Dermis microvascular lymphatic vessel endothelial cell (primary cell): ENCODE results near the gene DLGAP3. TPM values are rescaled to one million over a fixed set of nuclear protein-coding genes. Genes with fewer than 3 reads are reported as not detected.
"Not testable (repeated sequence)": the region's sequence is repeated elsewhere in the genome, so short reads cannot be mapped to it uniquely, and the experiment has no call there.

Experiments
- DNase-seq, 2 donors: peaks; one replicate each; pipeline versions ENCODE4 v3.0.0 to v3.0.0-alpha.2; 2010; ENCODE audit warnings: low read depth in 2 of 2
- total RNA-seq: library from RNA; depleted of rRNA; stranded (reverse); fragments of >200 nt; gene quantifications from 2 replicates; pipeline ENCODE4 v1.2.1, GENCODE V29; 2014

DLGAP3 gene, protein sequence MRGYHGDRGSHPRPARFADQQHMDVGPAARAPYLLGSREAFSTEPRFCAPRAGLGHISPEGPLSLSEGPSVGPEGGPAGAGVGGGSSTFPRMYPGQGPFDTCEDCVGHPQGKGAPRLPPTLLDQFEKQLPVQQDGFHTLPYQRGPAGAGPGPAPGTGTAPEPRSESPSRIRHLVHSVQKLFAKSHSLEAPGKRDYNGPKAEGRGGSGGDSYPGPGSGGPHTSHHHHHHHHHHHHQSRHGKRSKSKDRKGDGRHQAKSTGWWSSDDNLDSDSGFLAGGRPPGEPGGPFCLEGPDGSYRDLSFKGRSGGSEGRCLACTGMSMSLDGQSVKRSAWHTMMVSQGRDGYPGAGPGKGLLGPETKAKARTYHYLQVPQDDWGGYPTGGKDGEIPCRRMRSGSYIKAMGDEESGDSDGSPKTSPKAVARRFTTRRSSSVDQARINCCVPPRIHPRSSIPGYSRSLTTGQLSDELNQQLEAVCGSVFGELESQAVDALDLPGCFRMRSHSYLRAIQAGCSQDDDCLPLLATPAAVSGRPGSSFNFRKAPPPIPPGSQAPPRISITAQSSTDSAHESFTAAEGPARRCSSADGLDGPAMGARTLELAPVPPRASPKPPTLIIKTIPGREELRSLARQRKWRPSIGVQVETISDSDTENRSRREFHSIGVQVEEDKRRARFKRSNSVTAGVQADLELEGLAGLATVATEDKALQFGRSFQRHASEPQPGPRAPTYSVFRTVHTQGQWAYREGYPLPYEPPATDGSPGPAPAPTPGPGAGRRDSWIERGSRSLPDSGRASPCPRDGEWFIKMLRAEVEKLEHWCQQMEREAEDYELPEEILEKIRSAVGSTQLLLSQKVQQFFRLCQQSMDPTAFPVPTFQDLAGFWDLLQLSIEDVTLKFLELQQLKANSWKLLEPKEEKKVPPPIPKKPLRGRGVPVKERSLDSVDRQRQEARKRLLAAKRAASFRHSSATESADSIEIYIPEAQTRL
- under 0.01 TPM in 2 replicates for total RNA-seq

DNA sequence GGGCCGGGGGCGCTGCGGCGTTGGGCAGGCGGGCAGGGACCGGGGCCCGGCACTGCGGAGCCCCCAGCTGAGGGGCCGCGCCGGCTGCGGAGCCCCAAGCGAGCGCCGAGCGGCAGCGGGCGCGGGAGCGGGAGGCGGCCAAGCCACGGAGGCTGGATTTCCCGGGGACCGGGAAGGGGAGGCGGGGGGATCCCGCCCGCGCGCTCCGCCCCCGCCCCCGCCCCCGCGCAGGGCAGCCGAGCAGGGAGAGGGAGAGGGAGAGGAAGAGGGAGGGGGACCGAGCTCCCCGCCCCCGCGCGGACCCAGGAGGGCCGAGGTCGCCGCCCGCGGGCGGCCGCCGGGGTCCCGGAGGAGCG is at the start of gene DLGAP3:
Gene DLGAP3, minus strand, starts transcription at position 154 of the 356 bp plus-strand sequence. CDS start 24,267 bp downstream, outside the sequence.
- no peak for DNase-seq

DNA sequence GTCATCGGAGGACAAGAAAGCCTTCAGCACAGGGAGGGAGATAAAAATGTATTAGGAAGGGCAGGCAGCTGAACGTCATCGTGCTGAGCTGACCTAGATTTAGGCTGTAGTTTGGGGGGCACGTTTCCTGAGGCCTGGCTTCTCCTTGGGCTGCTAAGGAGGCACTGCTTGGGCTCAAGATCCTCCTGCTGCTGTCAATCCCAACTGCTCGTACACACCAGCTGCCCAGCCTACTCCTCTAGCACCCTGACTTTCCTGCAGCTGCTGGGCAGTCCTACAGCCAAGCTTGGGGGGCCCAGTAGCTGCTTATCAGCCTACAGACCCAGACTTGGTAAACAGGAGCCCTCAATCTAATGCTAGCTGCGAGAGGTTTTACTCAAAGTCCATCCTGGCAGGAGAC is 49.5 kb upstream of the DLGAP3 start:
- DNase-seq = no peak

DNA sequence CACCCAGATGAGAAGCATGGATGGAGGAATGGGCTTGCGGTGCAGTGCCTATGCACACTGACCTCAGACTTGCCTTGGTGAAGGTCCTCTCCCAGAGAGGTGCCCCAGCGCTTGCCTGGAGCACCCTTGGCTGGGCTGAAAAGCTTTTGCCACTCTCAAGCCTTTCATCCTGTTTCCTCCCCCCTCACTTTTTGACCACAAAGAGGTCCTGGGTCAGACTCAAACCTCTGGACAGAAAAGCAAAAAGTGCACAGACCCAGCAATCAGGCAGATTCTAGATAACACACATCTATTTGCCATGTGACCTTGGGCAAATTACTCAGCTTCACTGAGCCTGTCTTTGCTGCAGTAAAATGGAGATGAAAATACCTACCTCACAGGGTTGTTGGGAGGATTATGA is 48.4 kb upstream of the DLGAP3 start:
- no peak for DNase-seq

DNA sequence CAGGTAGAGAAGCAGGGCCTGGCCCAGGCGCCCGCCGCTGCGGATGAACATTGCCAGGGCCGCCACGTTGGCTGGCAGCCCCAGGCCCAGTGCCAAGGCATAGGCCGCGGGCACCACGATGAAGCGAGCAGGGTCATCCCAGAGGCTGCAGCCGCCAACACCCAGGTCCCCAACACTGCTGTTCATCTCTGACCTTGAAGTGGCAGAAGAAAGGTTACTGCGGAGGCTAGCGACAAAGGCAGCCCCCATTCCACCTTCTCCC is 47.7 kb upstream of the DLGAP3 start:
- no peak for DNase-seq

DNA sequence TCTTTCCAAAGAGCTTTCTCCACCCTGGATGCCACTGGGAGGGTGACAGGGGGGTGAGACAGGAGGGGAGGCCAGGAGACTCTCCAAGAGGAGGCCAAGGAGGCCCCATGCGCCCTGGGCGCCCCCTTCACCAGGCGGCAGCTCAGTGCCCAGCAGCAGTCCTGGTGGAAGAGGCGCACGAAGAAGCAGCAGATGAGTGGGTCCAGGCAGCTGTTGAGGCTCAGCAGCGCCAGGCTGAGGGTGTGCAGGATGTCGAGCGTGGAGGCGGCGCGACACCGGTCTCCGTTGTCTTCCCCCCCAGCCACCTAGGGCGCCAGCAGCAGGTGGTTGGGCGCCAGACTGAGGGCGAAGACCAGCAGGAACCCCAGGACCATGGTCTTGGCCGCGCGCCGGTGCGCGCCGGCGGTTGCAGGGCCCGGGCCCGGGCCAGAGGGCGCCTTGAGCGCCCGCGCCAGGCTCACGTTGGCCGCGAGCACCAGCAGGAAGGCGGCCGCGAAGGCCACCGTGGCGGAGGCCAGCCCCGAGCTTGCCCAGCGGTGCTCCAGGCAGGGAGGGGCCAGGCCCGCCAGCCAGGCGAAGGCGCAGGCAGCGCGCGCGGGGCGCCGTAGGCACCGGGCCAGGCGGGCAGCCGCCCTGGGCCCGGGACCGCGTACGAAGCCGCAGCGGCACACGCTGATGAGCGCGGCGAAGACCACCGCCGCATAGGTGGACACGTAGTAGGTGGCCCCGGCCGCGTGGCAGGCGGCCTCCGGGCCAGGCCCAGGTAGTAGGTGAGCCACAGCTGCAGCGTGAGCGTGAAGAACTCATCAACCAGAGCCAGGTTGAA is 47.1 kb upstream of the DLGAP3 start:
- DNase-seq = no peak

DNA sequence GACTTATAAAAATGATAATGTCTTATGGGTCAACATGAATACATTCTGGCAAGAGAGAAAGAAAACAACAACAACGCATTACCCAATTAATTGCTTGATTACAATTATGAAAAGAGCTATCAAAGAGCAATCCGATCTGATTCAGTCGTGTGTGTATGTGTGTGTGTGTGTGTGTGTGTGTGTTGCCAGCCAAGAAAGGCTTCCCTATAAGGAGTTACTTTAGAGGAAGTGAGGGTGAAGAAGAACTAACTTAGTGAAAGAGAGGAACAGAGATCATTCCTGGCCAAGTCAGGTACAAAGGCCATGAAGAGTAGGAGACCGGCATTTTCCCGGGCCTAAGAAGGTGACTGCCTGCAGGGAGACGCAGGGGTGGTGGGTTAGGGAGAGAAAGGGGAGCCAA is 46.3 kb upstream of the DLGAP3 start:
- no peak for DNase-seq

DNA sequence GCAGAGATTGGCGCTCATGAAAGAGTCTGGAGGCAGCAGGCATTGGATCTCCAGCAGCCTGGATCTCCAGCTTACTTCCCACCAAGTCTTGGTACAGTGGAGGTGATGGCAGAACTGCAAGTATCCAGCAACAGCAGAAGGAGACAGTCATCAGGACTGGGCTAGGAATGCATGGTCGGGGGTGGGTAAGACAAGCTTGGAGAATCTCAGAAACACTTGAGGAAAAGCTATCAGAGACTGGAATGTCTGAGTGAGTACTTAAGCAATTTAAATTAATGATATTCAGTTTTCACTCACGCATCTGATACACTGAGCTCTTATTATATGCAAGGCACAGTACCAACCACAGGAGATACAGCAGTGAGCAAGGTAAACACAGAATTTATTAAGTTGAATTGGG is 45.9 kb upstream of the DLGAP3 start:
- no peak for DNase-seq

DNA sequence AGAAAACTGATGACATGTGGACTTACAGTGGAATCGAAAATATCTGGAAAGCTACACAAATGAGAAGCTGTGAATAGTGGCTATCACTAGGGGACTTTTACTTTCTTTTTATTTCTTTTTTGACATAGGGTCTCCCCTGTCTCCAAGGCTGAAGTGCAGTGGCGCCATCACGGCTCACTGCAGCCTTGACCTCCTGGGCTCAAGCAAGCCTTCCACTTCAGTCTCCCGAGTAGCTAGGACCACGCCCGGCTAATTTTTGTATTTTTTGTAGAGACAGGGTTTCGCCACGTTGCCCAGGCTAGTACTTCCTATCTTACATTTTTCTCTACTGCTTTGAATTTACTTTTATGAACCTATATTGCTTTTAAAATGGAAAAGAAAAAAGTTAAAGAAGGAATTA is 45.2 kb upstream of the DLGAP3 start:
- no peak for DNase-seq

DNA sequence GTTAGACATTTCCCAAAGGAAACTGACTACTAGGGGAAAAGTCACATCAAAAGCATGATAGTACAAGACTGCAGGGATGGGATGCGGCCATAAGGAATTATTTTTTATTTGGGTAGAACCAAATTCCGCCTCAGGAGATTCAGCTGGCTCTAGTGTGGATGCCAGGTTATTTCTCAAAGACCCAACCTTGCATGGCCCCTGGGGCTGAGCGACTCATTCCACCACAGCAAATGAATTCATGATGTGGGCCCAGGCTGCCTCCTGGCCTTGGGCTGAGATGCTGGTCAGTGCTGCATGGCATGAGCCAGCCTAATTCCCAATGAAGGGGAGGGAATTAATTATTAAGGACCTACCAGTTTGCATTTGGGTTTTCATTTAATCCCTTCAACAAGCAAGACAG is 43.9 kb upstream of the DLGAP3 start:
- DNase-seq = no peak

DNA sequence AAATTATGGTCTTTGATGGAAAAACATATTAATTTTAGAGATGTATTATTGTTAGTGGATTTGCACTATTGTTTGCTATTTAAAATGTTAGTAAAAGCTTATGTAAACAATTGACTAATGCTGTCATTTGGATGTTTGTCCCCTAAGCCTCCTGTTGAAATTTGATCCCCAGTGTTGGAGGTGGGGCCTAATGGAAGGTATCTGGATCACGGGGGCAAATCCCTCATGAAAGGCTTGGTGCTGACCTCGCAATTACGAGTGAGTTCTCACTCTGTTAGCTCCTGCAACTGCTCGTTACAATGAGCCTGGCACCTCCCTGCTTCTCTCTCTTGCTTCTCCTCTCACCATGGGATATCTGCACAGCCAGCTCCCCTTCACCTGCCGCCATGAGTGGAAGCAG is 41.4 kb upstream of the DLGAP3 start:
- DNase-seq = no peak

DNA sequence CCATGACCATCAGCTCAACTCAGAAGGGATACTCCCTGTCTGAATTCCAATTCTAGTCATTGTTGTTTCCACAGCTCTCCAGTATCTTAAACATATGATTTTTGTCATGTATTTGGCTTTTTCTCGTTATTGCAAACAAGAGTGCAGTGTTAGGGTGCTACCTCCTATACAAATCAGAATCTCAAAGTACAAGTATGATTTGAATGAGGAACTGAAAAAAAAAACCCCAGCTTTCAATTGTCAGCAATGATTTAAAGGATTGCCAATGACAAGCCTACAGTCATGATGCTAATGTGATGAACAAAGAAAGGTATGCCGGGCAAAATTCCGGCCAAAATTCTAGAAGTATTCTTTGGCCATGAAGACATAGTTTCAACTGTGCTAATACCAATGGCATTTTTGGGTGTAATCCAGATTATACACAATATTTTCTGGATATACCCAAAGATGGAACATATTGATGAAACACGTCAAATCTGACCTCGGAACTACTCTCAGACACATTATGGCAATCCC is 40.8 kb upstream of the DLGAP3 start:
- DNase-seq = no peak

DNA sequence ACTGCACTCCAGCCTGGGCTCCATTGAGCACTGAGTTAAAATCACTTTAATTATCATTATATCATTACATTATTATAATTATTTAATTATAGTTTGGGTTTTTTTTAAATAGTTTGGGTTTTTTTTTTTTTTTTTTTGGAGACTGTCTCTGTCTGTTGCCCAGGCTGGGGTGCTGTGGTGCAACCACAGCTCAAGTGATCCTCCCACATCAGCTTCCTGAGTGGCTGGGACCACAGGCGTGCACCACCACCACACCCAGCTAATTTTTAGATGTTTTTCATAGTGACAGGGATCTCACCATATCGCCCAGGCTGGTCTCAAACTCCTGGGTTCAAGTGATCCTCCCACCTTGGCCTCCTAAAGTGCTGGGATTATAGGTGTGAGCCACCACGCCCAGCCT is 38.8 kb upstream of the DLGAP3 start:
- DNase-seq = not testable (repeated sequence)

DNA sequence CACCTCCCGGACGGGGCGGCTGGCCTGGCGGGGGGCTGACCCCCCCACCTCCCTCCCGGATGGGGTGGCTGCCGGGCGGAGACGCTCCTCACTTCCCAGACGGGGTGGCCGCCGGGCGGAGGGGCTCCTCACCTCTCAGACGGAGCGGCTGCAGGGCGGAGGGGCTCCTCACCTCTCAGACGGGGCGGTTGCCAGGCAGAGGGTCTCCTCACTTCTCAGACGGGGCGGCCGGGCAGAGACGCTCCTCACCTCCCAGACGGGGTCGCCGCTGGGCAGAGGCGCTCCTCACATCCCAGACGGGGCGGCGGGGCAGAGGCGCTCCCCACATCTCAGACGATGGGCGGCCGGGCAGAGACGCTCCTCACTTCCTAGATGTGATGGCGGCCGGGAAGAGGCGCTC is 38.2 kb upstream of the DLGAP3 start:
- not testable (repeated sequence) for DNase-seq

DNA sequence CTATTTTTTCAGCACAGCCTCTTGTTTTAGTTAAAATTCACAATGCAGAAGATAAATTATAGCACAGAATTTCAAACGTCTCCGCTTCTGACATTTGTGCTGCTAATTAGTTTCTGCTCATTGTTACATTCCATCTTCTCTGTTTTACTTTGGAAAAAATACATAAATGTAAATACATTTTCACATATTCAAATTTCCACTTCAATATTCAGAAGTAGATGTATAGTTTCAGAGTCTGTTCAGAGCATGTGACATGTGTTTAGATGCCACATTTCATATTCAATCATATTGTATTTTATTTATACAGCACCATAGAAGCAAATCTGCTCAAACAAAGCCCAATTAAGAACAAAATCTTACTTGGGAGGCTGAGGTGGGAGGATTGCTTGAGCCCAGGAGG is 36.1 kb upstream of the DLGAP3 start:
- DNase-seq = no peak

DNA sequence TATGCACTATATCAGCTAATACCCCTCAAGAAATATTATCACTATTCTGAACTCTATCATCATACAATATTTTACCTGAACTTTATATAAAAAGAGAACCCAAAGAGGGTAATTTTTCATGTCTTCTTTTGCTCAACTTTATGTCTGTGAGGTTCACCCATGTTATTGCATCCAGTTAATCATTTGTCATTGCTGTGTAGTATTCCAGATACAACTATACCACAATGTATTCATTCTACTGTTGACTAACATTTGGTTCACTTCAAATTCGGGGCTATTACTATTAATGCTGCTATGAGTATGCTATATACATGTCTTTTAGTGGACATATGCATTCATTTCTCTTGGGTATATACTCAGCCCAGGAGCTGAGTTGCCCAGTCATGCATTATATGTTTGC is 21.0 kb upstream of the DLGAP3 start:
- DNase-seq = no peak

DNA sequence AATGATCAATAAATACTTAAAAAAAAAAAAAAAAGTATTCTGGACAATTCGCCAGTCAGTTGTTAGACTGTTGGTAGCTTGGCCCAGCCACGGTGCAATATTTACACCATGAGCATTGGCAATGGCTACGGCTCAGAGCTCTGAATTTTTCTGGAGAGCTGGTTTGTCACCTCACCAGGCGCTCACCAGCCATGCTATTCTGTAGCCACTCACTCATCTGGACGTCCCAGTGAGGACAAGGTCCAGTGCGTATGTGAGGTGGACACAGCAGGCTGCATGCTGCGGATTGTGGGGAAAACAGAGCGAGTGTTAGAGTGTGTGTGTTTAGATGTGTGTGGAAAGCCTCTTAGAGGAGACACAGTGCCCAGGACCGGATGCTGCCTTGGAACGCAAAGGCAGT is 19.3 kb upstream of the DLGAP3 start:
- DNase-seq = not testable (repeated sequence)

DNA sequence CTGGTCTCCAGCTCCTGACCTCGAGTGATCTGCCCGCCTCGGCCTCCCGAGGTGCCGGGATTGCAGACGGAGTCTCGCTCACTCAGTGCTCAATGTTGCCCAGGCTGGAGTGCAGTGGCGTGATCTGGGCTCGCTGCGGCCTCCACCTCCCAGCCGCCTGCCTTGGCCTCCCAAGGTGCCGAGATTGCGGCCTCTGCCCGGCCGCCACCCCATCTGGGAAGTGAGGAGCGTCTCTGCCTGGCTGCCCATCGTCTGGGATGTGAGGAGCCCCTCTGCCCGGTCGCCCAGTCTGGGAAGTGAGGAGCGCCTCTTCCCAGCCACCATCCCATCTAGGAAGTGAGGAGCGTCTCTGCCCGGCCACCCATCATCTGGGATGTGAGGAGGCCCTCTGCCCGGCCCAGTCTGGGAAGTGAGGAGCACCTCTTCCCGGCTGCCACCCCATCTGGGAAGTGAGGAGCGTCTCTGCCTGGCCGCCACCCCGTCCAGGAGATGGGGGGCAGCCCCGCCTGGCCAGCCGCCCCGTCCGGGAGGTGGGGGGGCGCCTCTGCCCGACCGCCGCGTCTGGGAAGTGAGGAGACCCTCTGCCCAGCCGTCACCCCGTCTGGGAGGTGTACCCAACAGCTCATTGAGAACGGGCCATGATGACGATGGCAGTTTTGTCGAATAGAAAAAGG is 18.3 kb upstream of the DLGAP3 start:
- DNase-seq = not testable (repeated sequence)

DNA sequence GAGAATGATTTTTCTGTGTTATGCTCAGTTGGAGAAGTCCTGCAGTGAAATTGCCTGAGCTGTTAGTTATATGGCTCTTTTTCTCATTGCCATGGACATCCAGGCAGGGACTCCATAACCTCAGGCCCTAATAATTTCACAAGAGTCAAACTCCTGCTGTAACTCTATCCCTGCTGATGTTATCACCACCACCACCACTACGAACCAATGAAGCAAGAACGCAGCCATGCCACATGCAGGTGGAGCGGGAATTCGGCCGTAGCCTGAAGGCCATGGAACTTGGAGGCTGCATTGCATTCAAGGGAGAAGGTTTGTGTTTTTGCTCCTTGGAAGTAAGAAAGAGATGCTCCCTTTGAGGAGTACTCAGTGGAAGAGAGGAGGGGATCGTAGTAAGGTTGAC is 16.8 kb upstream of the DLGAP3 start:
- DNase-seq = no peak

DNA sequence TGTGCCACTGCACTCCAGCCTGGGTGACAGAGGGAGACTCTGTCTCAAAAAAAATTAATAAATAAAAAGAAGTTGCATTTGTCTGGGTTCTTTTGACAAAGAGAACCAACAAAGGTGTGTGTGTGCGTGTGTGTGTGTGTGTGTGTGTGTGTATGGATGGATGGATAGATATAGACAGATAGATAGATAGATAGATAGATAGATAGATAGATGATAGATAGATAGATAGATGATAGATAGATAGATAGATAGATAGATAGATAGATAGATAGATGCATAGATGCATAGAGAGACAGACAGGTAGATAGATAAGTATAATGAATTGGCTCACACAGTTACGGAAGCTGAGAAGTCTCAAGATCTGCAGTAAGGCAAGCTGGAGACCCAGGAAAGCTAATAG is 12.3 kb upstream of the DLGAP3 start:
- not testable (repeated sequence) for DNase-seq

DNA sequence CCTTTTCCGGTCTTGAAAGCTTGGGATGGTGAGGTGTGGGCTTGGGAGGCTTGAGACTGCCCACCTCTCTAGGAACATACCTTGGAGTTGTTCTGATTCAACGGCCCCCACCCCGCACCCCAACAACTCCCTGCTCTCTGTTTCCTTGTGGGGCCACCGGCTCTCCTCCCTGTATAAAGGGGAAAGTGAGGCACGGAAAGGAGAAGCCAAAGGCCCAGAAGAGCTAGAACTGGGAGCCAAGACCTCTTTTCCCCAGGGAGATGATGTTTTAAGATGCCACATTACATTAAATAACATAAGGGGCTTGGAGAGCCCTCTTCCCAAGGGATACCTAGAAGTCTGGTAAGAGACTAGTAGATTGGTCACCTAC is 1.2 kb upstream of the DLGAP3 start:
- no peak for DNase-seq
